Amniotic stem cell (primary cell): Measurements from ENCODE around the gene GID8.
A peak's percentile ranks its signal among the peaks of the same experiment; 100 is the strongest.
"Not testable (repeated sequence)": the region's sequence is repeated elsewhere in the genome, so short reads cannot be mapped to it uniquely, and the experiment has no call there.

Source experiments
- DNase-seq: peaks from one replicate; lab custom pipeline; 2025; lab: John Stamatoyannopoulos, UW

The GID8 gene

DNA sequence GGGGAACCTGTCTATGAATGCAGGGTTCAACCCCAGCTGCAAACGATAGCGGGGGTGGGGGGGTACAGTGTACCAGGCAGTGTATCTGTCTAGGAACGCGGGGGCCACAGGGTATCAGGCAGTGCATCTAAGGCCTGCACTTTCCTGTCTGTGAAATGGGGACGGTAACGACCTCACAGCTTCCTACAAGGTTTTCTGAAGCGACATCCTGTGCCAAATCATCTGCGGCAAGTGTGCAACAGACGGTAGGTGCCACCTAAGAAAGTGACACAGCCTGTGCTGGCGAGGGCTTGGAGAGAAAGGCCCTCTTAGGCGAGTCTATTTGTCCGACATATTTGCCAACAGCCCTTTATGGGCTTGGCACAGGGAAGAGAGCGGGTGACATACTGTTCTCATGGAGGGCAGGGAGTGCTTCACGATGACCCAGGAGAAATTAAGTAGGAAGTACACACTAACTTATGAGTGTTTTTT lies 15.5 kb upstream of the GID8 start:
- no peak for DNase-seq

- not testable (repeated sequence) for DNase-seq
Observed at GRCh38 chr20:62923059-62923668, 14.8 kb upstream of the GID8 start.

DNA sequence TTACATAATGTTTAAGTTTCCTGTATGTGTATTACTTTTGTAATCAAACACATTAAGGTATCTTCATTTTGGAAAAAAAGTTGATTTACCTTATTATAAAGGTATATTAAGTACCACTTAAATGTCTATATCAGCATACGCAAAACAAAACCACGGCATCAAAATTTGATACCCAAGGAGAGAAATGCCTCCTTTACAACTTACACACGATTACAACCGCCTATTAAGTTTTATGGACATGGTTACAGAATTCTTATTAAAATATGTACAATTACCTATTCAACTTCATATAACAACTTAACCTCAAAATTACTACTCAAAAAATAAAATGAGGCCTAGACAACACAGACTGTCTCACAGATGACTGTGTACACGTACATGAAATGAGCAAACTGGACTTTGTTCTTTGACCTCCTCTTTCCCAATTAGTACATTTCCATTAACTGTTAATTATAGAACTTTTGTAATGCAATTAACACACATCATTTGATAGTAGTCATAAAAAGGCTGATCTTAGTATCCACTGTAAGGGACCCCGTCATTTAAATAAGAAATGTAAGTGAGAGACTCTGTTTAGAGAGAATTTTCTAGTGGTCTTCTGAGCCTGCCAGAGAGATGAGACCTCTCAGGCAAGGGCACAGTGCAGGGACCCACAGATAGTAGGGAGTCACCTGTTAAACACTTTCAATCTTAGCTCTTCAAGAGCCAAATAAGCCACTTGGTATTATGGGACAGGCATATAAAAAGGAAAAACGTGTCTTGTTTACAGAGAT lies 14.1 kb upstream of the GID8 start:
- DNase-seq: no peak

GRCh38 chr20:62924442-62925075 lies 13.4 kb upstream of the GID8 start:
- no peak for DNase-seq

DNA sequence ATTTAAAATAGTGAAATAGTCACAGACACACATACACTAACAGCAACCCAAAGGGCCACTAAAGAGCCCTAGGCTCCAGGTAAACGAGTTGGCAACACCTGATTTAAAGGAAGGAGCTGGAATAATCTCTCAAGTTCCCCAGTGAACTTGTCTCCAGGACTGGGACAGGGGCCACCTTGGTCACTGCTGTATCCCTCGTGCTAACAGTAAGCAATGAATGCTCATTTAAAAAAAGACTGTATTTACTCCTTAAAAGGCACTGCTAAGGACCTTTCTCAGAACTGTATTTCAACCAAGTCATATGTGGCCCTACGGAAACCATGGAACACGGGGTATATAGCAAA lies 12.9 kb upstream of the GID8 start:
- no peak for DNase-seq

DNA sequence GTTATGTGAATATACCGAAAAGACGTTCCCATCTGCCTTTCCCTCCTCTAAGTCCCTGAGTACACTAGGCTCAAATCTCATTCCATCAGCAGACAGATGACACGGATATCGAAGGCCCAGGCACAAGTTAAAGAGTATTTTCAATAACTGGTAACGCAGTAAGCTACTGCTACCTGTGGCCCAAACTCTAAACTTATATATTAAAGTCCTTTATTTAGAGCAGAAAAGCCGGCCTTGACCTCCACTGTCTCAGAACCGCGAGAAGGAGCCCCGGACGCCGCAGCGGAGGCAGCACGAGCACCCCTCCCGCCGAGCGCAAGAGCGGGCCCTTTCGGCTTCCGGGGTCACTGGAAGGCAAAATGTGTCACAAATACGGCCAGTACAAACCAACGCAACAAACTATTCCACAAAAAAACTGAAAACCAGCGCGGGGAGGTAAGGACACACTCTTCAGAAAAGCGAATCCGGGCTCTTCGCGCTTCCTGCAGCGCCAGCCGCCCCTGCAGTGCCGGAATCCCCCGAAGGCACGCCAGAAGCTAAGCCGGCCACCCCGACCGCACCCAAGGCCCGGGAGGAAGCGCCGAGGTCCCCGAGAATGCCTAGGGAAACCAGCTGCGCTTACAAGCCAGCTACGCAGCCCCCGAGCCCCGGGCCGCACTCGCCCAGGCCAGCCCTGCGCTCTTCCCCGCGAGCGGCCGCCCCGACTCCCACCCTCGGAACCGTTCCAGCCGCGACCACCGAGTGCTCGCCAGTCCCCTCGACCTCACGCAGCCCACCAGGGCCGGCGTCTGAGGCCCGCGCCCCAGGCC lies 12.3 kb upstream of the GID8 start:
- no peak for DNase-seq

GRCh38 chr20:62926229-62927127 lies 11.5 kb upstream of the GID8 start, which contains the start of gene DIDO1:
DIDO1 (minus strand) TSS chr20:62926505.
- DNase-seq: no peak

GRCh38 chr20:62927128-62927705 lies 10.7 kb upstream of the GID8 start:
- DNase-seq: no peak

DNA sequence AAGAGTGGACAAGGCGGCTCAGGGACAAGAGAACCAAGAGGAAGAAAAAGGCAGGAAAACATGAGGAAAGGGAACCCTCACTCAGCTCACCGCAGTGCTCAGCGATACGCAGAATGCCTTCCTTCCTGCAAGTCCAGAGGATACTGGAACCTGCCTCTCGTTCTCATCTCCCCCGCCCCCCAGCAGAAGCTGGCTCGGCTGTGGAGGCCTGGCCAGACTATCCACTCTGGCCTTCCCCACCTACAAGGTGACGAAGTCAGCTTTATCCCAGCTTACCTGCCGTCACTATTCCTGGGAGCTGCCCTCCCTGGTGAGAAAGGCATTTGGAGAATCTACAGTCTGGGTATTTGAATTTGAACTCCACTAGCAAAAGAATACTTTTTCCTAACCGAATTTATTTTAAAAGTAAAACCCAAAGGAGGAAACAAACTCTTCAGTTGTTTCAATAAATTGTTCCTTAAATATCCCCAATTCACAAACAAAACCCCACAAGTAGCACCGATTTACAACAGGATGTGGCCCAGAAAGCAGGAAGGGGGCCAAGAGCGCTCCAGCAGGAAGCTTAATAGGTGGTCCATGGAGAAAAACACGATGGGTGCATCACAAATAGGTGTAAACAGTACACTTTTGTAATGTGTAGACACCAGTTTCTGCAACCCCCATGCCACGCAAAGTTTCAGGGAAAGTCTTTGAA lies 9.6 kb upstream of the GID8 start:
- no peak for DNase-seq

GRCh38 chr20:62929051-62929538 lies 8.9 kb upstream of the GID8 start:
- no peak for DNase-seq

GRCh38 chr20:62931464-62931863 lies 6.5 kb upstream of the GID8 start:
- no peak for DNase-seq

GRCh38 chr20:62933966-62934365 lies 4.0 kb upstream of the GID8 start:
- DNase-seq: no peak

GRCh38 chr20:62935204-62935967 lies 2.6 kb upstream of the GID8 start:
- DNase-seq: no peak

GRCh38 chr20:62935968-62936585 lies 1.9 kb upstream of the GID8 start:
- DNase-seq: no peak

DNA sequence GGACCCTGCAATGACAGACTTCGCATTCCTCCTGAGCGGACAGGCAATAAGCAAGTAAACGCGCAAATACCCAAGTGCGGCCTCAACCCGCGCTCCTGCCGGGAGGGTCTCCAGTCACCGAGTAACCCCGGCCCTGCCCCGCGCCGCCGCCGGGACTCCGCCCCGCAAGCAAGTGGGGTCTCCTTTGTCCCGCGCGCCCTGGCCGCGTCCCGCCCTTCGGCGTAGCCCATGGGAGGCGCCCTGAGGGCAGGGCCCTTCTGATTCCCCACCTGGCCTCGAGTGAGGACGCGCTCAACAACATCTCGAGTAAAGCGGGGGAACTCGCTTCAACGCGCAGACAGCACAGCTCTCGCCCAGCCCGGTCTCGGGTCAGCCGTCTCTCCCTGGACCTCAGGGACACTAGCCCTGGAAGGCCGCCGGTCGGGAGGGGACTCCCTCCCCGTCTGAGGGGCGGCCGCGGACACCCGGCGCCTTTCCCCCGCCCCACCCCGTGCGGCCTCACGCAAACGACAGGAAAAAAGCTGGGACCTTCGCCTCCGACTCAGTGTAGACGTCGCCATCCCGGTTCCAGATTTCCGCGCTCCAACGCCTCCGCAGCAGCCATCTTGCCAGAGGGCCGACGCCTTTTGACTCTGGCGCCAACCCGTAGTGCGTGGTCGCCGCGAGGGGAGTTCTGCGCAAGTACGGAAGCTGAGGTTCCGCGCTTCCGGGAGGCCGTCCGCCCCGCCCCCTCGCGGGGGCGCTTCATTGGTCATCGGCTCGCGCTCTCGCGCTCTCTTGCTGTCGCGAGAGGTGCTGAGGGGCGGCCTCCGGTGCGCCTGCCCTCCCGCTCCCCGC lies 461 bp upstream of the GID8 start:
- DNase-seq: peak; percentile 85

GRCh38 chr20:62940875-62941274 lies 2.9 kb downstream of the GID8 start:
- DNase-seq: no peak

- no peak for DNase-seq
Observed at GRCh38 chr20:62941792-62942191, 3.8 kb downstream of the GID8 start.

- no peak for DNase-seq
Observed at GRCh38 chr20:62942456-62942855, 4.5 kb downstream of the GID8 start.
